NCI-H2029 (cell line): Measurements from ENCODE around the gene MAML3.

Experiments used
- DNase-seq: peaks from one replicate; lab custom pipeline; 2025; lab: John Stamatoyannopoulos, UW

MAML3 gene

GRCh38 chr4:140153718-140154571 lies at the start of gene MAML3:
TSS of gene MAML3 (minus strand) at chr4:140154184. CDS start at chr4:140153327, 857 bp downstream.
- peak; percentile 96 for DNase-seq

GRCh38 chr4:140198942-140199341 lies 45.0 kb upstream of the MAML3 start:
- no peak for DNase-seq

GRCh38 chr4:140195806-140196205 lies 41.8 kb upstream of the MAML3 start:
- no peak for DNase-seq

- no peak for DNase-seq
Measured at GRCh38 chr4:140189805-140190204, 35.8 kb upstream of the MAML3 start.

GRCh38 chr4:140188975-140189374 lies 35.0 kb upstream of the MAML3 start:
- DNase-seq, result no peak

- no peak for DNase-seq
Measured at GRCh38 chr4:140187316-140187695, 33.3 kb upstream of the MAML3 start.

GRCh38 chr4:140186651-140187315 lies 32.8 kb upstream of the MAML3 start:
- DNase-seq, result no peak

- DNase-seq, result no peak
Measured at GRCh38 chr4:140186082-140186438, 32.1 kb upstream of the MAML3 start.

GRCh38 chr4:140185412-140186081 lies 31.6 kb upstream of the MAML3 start:
- no peak for DNase-seq

- DNase-seq, result no peak
Measured at GRCh38 chr4:140183270-140183669, 29.3 kb upstream of the MAML3 start.

GRCh38 chr4:140180577-140180976 lies 26.6 kb upstream of the MAML3 start:
- DNase-seq, result no peak

GRCh38 chr4:140176735-140177134 lies 22.8 kb upstream of the MAML3 start:
- no peak for DNase-seq

GRCh38 chr4:140174543-140174942 lies 20.6 kb upstream of the MAML3 start:
- no peak for DNase-seq

- no peak for DNase-seq
Measured at GRCh38 chr4:140172960-140173359, 19.0 kb upstream of the MAML3 start.

GRCh38 chr4:140170299-140170698 lies 16.3 kb upstream of the MAML3 start:
- DNase-seq, result no peak

GRCh38 chr4:140168936-140169335 lies 15.0 kb upstream of the MAML3 start:
- DNase-seq, result no peak

- DNase-seq, result no peak
Measured at GRCh38 chr4:140168474-140168873, 14.5 kb upstream of the MAML3 start.

GRCh38 chr4:140163029-140163810 lies 9.2 kb upstream of the MAML3 start:
- no peak for DNase-seq

- DNase-seq, result no peak
Measured at GRCh38 chr4:140162596-140162995, 8.6 kb upstream of the MAML3 start.

GRCh38 chr4:140158365-140159030 lies 4.5 kb upstream of the MAML3 start:
- DNase-seq, result peak; percentile 91

GRCh38 chr4:140157341-140157740 lies 3.4 kb upstream of the MAML3 start:
- no peak for DNase-seq
